Caco-2 (cell line): ENCODE measurements around the gene SCIMP. TPM values are rescaled to one million over a fixed set of nuclear protein-coding genes. Genes with fewer than 3 reads are reported as not detected.
"Not testable (repeated sequence)": the region's sequence is repeated elsewhere in the genome, so short reads cannot be mapped to it uniquely, and the experiment has no call there.

Experiments
- BruUV-seq: library from RNA; stranded (reverse); fragments of 400-500 nt; replicated peaks from 2 replicates; lab custom pipeline; 2021; lab: Mats Ljungman, UMichigan
- CTCF ChIA-PET: fragments of 300-600 bp; sonication (Branson Sonifier 250); formaldehyde crosslinking; loops from one replicate; lab custom pipeline; 2022; ENCODE audit warnings: antibody characterized with exemption; lab: Charles Lee
- POLR2A ChIA-PET: fragments of 300-600 bp; sonication (Branson Sonifier 250); formaldehyde crosslinking; loops from one replicate; lab custom pipeline; 2022; ENCODE audit warnings: antibody characterized with exemption; lab: Charles Lee
- DNase-seq, 2 experiments: peaks; one replicate each; pipeline versions ENCODE4 v3.0.0 to v3.0.0-alpha.2; 2020 to 2022
- H3K27me3 ChIP-seq: replicated peaks from 2 replicates; pipeline ENCODE4 v1.6.0; 2011; ENCODE audit warnings: low read length; ENCODE audit not compliant: control insufficient read depth, insufficient read depth
- H3K36me3 ChIP-seq: 2 replicates; pipeline ENCODE4 v1.5.1; 2011; ENCODE audit warnings: low read length; ENCODE audit not compliant: control insufficient read depth, insufficient read depth
- H3K4me1 ChIP-seq: fragments of 250-450 bp; sonication (Bioruptor Pico); 2 replicates; pipeline ENCODE4 v1.5.1; 2020; ENCODE audit warnings: mild to moderate bottlenecking
- H3K4me3 ChIP-seq: 2 replicates; pipeline ENCODE4 v1.5.1; 2011; ENCODE audit warnings: low read depth, mild to moderate bottlenecking, control low read depth, low read length
- H3K9me3 ChIP-seq: fragments of 250-450 bp; sonication (Bioruptor Pico); 2 replicates; pipeline ENCODE4 v1.5.1; 2020; ENCODE audit warnings: mild to moderate bottlenecking, moderate library complexity
- H3K27ac Mint-ChIP-seq: one replicate; pipeline ENCODE4 v1.8.0; 2022; ENCODE audit warnings: mixed read lengths; ENCODE audit not compliant: unreplicated experiment
- H3K27me3 Mint-ChIP-seq: one replicate; pipeline ENCODE4 v1.8.0; 2022; ENCODE audit warnings: mixed read lengths; ENCODE audit not compliant: insufficient read depth, unreplicated experiment
- H3K36me3 Mint-ChIP-seq: one replicate; pipeline ENCODE4 v1.8.0; 2022; ENCODE audit warnings: mild to moderate bottlenecking, mixed read lengths; ENCODE audit not compliant: insufficient read depth, unreplicated experiment
- H3K4me1 Mint-ChIP-seq: one replicate; pipeline ENCODE4 v1.8.0; 2022; ENCODE audit warnings: low read depth, mixed read lengths; ENCODE audit not compliant: unreplicated experiment
- H3K4me3 Mint-ChIP-seq: one replicate; pipeline ENCODE4 v1.8.0; 2022; ENCODE audit warnings: mild to moderate bottlenecking, moderate library complexity, mixed read lengths; ENCODE audit not compliant: unreplicated experiment
- H3K9me3 Mint-ChIP-seq: one replicate; pipeline ENCODE4 v1.8.0; 2022; ENCODE audit warnings: mixed read lengths; ENCODE audit not compliant: unreplicated experiment
- intact Hi-C: fragments of 100-400 bp; cut with micrococcal nuclease; formaldehyde crosslinking; loops from one replicate; pipeline ENCODE4 v1.10.0; 2022; ENCODE audit not compliant: unreplicated experiment
- total RNA-seq: library from RNA; stranded (reverse); gene quantifications from 2 replicates; pipeline ENCODE4 v1.2.3, GENCODE V29; 2022
- TF ChIP-seq, protein P1 (sequence below), 2 experiments: fragments of 200-600 bp in 1 of 2; IDR thresholded peaks; 1 replicate in 1 of 2; 2 replicates in 1 of 2; pipeline versions ENCODE4 v1.5.1 to v1.8.0; 2011 to 2022; ENCODE audit warnings: antibody characterized with exemption in 1 of 2, control low read depth in 1 of 2, inconsistent platforms in 1 of 2, low read depth in 1 of 2, low read length in 1 of 2, mild to moderate bottlenecking in 1 of 2, moderate library complexity in 1 of 2; ENCODE audit not compliant: insufficient read depth in 1 of 2, severe bottlenecking in 1 of 2, unreplicated experiment in 1 of 2

The SCIMP gene
- total RNA-seq, 1 experiment from 2014 or later: not detected

DNA sequence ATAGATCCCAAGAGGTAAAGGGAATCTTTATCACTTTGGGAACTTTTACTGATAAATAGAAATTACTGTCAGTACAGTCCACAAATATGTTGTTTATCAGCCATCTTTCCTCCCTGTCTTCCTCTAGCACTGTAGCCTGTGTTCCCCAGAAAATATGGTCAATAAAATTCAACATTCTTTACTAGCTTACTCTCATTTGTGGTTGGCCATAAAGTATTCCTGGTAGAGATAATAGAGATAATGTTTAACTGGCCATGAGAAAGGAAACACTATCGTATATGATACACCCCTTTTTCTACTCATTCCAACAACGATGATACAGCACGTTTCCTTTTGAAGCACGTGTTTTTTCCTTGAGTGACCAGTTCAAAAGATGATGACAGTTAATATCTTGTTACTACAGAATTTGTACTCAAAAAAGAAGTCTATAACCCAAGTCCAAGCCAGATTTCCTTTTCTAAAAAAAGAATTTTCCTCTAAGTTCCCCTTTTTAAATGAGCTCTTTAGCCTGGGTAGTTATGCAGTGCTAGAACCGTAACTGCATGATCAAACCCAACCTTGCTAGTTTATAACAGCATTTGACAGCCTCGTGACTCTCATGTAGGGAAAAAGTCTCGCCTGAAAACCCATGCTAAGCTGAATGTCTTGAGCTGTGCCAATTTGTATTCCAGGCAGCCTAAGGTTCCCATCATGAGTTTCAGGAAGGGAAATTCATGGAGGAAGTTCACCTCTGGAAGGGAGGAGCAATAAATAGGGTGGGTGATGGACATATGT, 68.7 kb downstream of the SCIMP start:
- H3K36me3 ChIP-seq, H3K9me3 ChIP-seq, CTCF ChIA-PET, DNase-seq, H3K4me3 Mint-ChIP-seq, POLR2A ChIA-PET, H3K4me1 ChIP-seq, H3K27me3 ChIP-seq, intact Hi-C loops, H3K27me3 Mint-ChIP-seq, H3K4me3 ChIP-seq, BruUV-seq, H3K36me3 Mint-ChIP-seq, H3K27ac Mint-ChIP-seq, H3K4me1 Mint-ChIP-seq, H3K9me3 Mint-ChIP-seq: not testable (repeated sequence)

DNA sequence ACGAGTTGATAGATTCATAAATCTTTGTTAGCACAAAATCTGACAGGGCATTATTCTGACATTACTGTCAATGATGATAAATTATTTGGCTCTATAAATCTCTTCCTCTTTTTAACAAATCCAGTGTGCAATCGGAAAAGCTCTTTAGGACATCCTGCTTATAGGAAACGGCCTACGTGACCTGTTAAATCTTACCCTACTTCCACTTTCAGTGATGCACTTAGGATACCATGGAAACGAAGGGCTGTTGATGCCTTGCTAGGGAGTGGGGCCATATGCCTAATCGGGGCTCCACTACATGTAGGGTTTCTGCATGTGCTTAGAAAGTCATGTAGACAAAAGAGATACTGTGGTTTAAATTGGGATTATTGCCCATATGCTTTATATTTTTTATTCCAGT, 70.2 kb downstream of the SCIMP start:
- TF ChIP-seq, protein P1, sequence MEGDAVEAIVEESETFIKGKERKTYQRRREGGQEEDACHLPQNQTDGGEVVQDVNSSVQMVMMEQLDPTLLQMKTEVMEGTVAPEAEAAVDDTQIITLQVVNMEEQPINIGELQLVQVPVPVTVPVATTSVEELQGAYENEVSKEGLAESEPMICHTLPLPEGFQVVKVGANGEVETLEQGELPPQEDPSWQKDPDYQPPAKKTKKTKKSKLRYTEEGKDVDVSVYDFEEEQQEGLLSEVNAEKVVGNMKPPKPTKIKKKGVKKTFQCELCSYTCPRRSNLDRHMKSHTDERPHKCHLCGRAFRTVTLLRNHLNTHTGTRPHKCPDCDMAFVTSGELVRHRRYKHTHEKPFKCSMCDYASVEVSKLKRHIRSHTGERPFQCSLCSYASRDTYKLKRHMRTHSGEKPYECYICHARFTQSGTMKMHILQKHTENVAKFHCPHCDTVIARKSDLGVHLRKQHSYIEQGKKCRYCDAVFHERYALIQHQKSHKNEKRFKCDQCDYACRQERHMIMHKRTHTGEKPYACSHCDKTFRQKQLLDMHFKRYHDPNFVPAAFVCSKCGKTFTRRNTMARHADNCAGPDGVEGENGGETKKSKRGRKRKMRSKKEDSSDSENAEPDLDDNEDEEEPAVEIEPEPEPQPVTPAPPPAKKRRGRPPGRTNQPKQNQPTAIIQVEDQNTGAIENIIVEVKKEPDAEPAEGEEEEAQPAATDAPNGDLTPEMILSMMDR (IDR thresholded peaks at IDR 0.05; ENCODE audit: insufficient read depth in 1 of 2, low read depth in 1 of 2, low read length in 1 of 2, severe bottlenecking in 1 of 2, unreplicated experiment in 1 of 2): no peak
- ChIA-PET POLR2A (no interaction called here), CTCF (no interaction called here)
- no peaks in the 10 kb centered on the region for H3K9me3 Mint-ChIP-seq
- Histone ChIP-seq H3K36me3 (no peaks in the 10 kb centered on the region), H3K4me1 (no peaks in the 10 kb centered on the region), H3K4me3 (no peak overlapping the region), H3K9me3 (no peaks in the 10 kb centered on the region), H3K27me3 (no peaks in the 10 kb centered on the region)
- no peak overlapping the region for H3K27ac Mint-ChIP-seq
- no TSS peak for BruUV-seq
- no peak for DNase-seq
- H3K4me1 Mint-ChIP-seq: no peaks in the 10 kb centered on the region
- H3K36me3 Mint-ChIP-seq: no peaks in the 10 kb centered on the region
- intact Hi-C loops: no loop called here
- H3K27me3 Mint-ChIP-seq: peaks cover under 1% of the 10 kb centered on the region
- H3K4me3 Mint-ChIP-seq: no peak overlapping the region

DNA sequence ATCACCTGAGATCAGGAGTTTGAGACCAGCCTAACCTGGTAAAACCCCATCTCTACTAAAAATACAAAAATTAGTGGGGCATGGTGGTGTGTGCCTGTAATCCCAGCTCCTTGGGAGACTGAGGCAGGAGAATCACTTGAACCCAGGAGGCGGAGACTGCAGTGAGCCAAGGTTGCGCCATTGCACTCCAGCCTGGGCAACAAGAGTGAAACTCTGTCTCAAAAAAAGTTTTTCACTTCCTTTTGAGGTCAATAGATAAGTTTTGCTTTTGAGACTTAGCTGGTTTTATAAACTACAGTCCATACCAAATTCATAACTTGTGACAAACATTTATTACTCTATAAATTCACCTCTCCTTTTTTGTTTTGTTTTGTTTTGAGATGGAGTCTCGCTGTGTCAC, 72.9 kb downstream of the SCIMP start:
- H3K36me3 ChIP-seq, CTCF ChIA-PET, H3K9me3 ChIP-seq, H3K27me3 Mint-ChIP-seq, H3K4me1 Mint-ChIP-seq, H3K9me3 Mint-ChIP-seq, H3K36me3 Mint-ChIP-seq, intact Hi-C loops, H3K27ac Mint-ChIP-seq, H3K4me1 ChIP-seq, BruUV-seq, H3K4me3 ChIP-seq, DNase-seq, H3K27me3 ChIP-seq, POLR2A ChIA-PET, H3K4me3 Mint-ChIP-seq: not testable (repeated sequence)

DNA sequence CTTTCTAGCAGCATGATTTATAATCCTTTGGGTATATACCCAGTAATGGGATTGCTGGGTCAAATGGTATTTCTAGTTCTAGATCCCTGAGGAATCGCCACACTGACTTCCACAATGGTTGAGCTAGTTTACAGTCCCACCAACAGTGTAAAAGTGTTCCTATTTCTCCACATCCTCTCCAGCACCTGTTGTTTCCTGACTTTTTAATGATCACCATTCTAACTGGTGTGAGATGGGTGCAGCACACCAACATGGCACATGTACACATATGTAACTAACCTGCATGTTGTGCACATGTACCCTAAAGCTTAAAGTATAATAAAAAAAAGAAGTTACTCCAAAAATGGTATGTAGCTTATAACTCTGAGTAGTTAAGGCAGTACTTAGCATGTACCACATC, 74.0 kb downstream of the SCIMP start:
- H3K9me3 Mint-ChIP-seq, H3K4me3 Mint-ChIP-seq, H3K4me1 ChIP-seq, H3K36me3 ChIP-seq, CTCF ChIA-PET, H3K4me1 Mint-ChIP-seq, DNase-seq, H3K27me3 Mint-ChIP-seq, POLR2A ChIA-PET, H3K27ac Mint-ChIP-seq, H3K27me3 ChIP-seq, H3K36me3 Mint-ChIP-seq, H3K9me3 ChIP-seq, H3K4me3 ChIP-seq, BruUV-seq, intact Hi-C loops: not testable (repeated sequence)

Other genes with a start within 250 kb of the SCIMP start
- gene CAMTA2, start 247.2 kb downstream of the SCIMP start, total RNA-seq: 16.2 and 18.8 TPM in 2 replicates
- gene INCA1, start 237.3 kb downstream of the SCIMP start, total RNA-seq: 0.64 and 1.4 TPM in 2 replicates
- gene KIF1C, start 236.9 kb downstream of the SCIMP start, total RNA-seq: 87.5 and 92.0 TPM in 2 replicates
- not detected in 2 replicates for gene SLC52A1, start 199.4 kb downstream of the SCIMP start, total RNA-seq
- gene ZFP3, start 156.4 kb downstream of the SCIMP start, total RNA-seq: 3.6 and 3.7 TPM in 2 replicates
- 7.5 and 9.1 TPM in 2 replicates for gene ZNF232, start 123.0 kb downstream of the SCIMP start, total RNA-seq
- gene USP6, start 118.8 kb downstream of the SCIMP start, total RNA-seq: 0.16 and 0.21 TPM in 2 replicates
- 6.2 and 7.5 TPM in 2 replicates for gene ZNF594, start 43.0 kb downstream of the SCIMP start, total RNA-seq
- 21.8 and 22.4 TPM in 2 replicates for gene RABEP1, start 47.4 kb upstream of the SCIMP start, total RNA-seq
- gene NUP88, start 184.8 kb upstream of the SCIMP start, total RNA-seq: 52.3 and 56.6 TPM in 2 replicates
- gene RPAIN, start 185.3 kb upstream of the SCIMP start, total RNA-seq: 30.5 and 36.5 TPM in 2 replicates
- 129 and 149 TPM in 2 replicates for gene C1QBP, start 204.3 kb upstream of the SCIMP start, total RNA-seq
- 15.5 and 17.1 TPM in 2 replicates for gene DHX33, start 234.1 kb upstream of the SCIMP start, total RNA-seq